A549 treated with CpdA at 1 μM for 4 hours (cell line): ENCODE data around the gene ANTKMT. TPM values are rescaled to one million over a fixed set of nuclear protein-coding genes. Genes with fewer than 3 reads are reported as not detected.

Experiments used
- total RNA-seq: library from RNA; stranded (reverse); fragments of 200-300 nt; extraction: Qiagen RNA extraction; gene quantifications from 5 replicates; pipeline ENCODE4 v1.2.3, GENCODE V29; 2022; ENCODE audit warnings: low read depth

Gene ANTKMT
- 25.8 to 60.1 TPM (median 55.1 TPM) in 5 replicates for total RNA-seq

DNA sequence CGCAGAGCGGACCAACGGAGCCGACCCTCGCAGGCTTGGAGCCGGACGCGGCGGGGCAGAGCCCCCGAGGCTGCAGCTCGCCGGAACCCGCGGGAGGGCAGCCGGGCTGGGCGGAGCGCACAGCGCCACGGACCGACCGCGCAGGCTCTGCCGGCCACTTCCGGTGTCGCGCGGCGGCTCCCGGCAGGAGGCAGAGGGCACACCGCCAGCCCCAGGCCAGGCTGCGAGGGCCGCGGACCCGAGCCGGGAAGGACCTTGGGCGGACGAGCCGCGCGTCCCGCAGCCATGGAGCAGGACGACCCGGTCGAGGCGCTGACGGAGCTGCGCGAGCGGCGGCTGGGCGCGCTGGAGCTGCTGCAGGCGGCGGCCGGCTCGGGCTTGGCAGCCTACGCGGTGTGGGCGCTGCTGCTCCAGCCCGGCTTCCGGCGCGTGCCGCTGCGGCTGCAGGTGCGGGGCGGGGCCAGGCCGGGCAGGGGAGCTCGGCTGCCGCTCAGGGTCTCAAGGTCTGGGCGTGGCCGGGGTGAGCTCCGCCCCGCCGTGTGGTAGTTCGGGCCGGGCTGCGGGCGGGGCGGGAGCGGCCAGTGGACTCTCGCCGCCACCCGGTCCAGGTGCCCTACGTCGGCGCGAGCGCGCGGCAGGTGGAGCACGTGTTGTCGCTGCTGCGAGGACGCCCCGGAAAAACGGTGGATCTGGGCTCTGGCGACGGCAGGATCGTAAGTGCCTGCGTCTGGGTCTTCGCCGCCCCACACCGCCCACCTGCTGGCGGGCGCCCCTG, at the start of gene ANTKMT:
TSS of gene ANTKMT (plus strand) at position 157 of the 775 bp plus-strand sequence. CDS start at position 286, 129 bp downstream.

GRCh38 chr16:674968-675883, 45.7 kb upstream of the ANTKMT start, which contains the start of gene RHBDL1:
Gene RHBDL1, plus strand, starts transcription at chr16:675671. Its CDS starts 120 bp downstream, at chr16:675791.

DNA sequence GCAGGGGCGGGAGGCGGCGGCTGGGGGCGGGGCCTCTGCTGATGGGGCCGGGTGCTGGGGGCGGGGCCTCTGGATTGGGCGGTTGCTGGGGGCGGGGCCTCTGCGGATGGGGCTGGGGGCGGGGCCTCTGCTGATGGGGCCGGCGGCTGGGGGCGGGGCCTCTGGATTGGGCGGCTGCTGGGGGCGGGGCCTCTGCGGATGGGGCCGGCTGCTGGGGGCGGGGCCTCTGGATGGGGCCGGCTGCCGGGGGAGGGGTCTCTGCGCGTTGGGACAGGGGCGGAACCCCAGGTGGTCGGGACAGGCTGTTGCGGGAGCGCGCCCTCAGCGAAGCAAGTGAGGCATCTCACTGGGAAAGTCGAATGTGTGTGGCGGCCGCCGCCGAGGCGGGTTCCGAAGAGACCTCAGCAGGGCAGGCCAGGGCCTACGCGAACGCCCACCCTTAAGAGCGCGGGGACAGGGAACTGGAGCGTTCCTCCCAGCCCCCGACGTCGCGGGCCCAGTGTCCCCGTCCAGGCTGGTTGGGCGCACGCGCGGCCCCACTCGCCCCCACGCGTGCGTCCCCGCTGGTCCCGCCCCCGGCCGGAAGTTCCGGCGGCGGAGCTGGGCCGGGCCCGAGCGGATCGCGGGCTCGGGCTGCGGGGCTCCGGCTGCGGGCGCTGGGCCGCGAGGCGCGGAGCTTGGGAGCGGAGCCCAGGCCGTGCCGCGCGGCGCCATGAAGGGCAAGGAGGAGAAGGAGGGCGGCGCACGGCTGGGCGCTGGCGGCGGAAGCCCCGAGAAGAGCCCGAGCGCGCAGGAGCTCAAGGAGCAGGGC, 40.9 kb upstream of the ANTKMT start, which contains the start of gene STUB1:
TSS of gene STUB1 (plus strand) at position 597 of the 811 bp plus-strand sequence. CDS start at position 713, 116 bp downstream.

DNA sequence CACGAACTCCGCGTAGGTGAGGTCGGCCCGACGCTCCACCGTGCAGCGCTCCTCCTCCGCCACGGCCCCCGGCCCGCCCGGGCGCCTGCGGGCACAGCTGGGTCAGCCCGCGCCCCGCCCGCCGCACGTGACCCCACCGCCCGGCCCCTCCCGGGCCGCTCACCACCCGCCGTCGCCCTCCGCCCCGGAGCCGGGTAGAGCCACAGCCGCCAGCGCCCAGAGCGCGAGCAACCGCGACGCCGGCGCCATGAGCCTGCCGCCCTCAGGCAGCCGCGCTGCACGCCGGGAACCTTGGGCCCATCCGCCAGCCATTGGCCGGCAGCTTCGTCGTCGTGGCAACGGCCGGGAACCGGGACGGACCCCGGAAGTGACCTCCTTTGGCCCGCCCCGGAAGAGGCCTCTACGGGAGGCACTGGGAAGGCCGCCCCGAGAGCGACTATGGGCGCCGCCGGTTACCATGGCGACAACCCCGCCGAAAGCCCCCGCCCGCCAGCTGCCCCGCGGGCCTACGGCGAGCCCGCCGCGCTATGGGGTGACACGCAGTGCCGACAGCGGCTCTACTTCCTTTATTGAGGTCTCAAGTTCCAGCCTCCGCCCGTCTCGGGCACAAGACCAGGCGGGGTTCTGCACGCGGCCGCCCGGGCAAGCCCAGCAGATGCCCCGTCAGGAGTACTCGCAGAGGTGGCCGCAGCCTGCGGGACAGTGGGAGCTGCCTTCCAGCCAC, 36.7 kb upstream of the ANTKMT start, which contains the start of gene JMJD8:
TSS of gene JMJD8 (minus strand) at position 264 of the 724 bp plus-strand sequence. CDS start at position 249, 15 bp downstream.

GRCh38 chr16:705431-706188, 15.3 kb upstream of the ANTKMT start, which contains the start of gene FBXL16:
Gene FBXL16, minus strand, starts transcription at chr16:705801. Its CDS starts 8,396 bp downstream, at chr16:697405.

GRCh38 chr16:714558-715476, 6.1 kb upstream of the ANTKMT start, which contains the start of gene METRN:
Gene METRN, plus strand, starts transcription at chr16:715118. Its CDS starts 172 bp downstream, at chr16:715290.

GRCh38 chr16:726438-727290, 5.7 kb downstream of the ANTKMT start, which contains the start of the genes CCDC78 and HAGHL:
Gene CCDC78, minus strand, starts transcription at chr16:726443. Its CDS starts 76 bp downstream, at chr16:726367.
Gene HAGHL, plus strand, starts transcription at chr16:727106. Its CDS starts 404 bp downstream, at chr16:727510.

GRCh38 chr16:740764-741505, 20.0 kb downstream of the ANTKMT start, which contains the start of gene CIAO3:
Gene CIAO3, minus strand, starts transcription at chr16:740997. Its CDS starts 12 bp downstream, at chr16:740985.

GRCh38 chr16:760545-761343, 39.8 kb downstream of the ANTKMT start, which contains the start of gene MSLN:
Gene MSLN, plus strand, starts transcription at chr16:760734. Its CDS starts 1,947 bp downstream, at chr16:762681.

Other genes starting within 250 kb of the ANTKMT start
- gene CAPN15, start 193.4 kb upstream of the ANTKMT start, total RNA-seq: 45.7 to 81.9 TPM (median 75.8 TPM) in 5 replicates
- 0.08 to 0.20 TPM (median 0.09 TPM) in 3 of 5 replicates, not detected in the others for gene PRR35, start 160.8 kb upstream of the ANTKMT start, total RNA-seq
- gene NHLRC4, start 154.1 kb upstream of the ANTKMT start, total RNA-seq: 0.12 to 0.23 TPM (median 0.21 TPM) in 5 replicates
- 28.6 to 41.6 TPM (median 36.3 TPM) in 5 replicates for gene PIGQ, start 151.2 kb upstream of the ANTKMT start, total RNA-seq
- 13.7 to 19.3 TPM (median 16.9 TPM) in 5 replicates for gene RAB40C, start 131.1 kb upstream of the ANTKMT start, total RNA-seq
- 0.13 to 0.23 TPM (median 0.16 TPM) in 4 of 5 replicates, not detected in the other for gene WFIKKN1, start 90.2 kb upstream of the ANTKMT start, total RNA-seq
- gene METTL26, start 84.8 kb upstream of the ANTKMT start, total RNA-seq: 70.5 to 143 TPM (median 129 TPM) in 5 replicates
- gene MCRIP2, start 79.3 kb upstream of the ANTKMT start, total RNA-seq: 18.7 to 43.8 TPM (median 40.3 TPM) in 5 replicates
- gene WDR90, start 71.8 kb upstream of the ANTKMT start, total RNA-seq: 16.8 to 31.5 TPM (median 24.8 TPM) in 5 replicates
- 66.4 to 97.4 TPM (median 83.6 TPM) in 5 replicates for gene RHOT2, start 53.0 kb upstream of the ANTKMT start, total RNA-seq
- gene RHBDL1, start 45.5 kb upstream of the ANTKMT start, total RNA-seq: 1.0 to 1.6 TPM (median 1.5 TPM) in 5 replicates
- gene STUB1, start 40.7 kb upstream of the ANTKMT start, total RNA-seq: 78.9 to 127 TPM (median 111 TPM) in 5 replicates
- 68.3 to 83.7 TPM (median 79.8 TPM) in 5 replicates for gene JMJD8, start 36.8 kb upstream of the ANTKMT start, total RNA-seq
- 4.9 to 7.4 TPM (median 6.3 TPM) in 5 replicates for gene WDR24, start 30.7 kb upstream of the ANTKMT start, total RNA-seq
- 1.8 to 3.2 TPM (median 2.6 TPM) in 5 replicates for gene FBXL16, start 15.3 kb upstream of the ANTKMT start, total RNA-seq
- gene METRN, start 6.0 kb upstream of the ANTKMT start, total RNA-seq: 64.1 to 206 TPM (median 188 TPM) in 5 replicates
- gene CCDC78, start 5.3 kb downstream of the ANTKMT start, total RNA-seq: 3.7 to 7.1 TPM (median 5.7 TPM) in 5 replicates
- gene HAGHL, start 6.0 kb downstream of the ANTKMT start, total RNA-seq: 13.4 to 18.6 TPM (median 16.8 TPM) in 5 replicates
- gene CIAO3, start 19.9 kb downstream of the ANTKMT start, total RNA-seq: 16.7 to 26.8 TPM (median 22.7 TPM) in 5 replicates
- 1.4 to 3.1 TPM (median 2.8 TPM) in 5 replicates for gene MSLN, start 39.6 kb downstream of the ANTKMT start, total RNA-seq
- 31.5 to 55.5 TPM (median 49.7 TPM) in 5 replicates for gene RPUSD1, start 67.2 kb downstream of the ANTKMT start, total RNA-seq
- gene CHTF18, start 67.5 kb downstream of the ANTKMT start, total RNA-seq: 15.2 to 30.0 TPM (median 23.2 TPM) in 5 replicates
- gene GNG13, start 79.6 kb downstream of the ANTKMT start, total RNA-seq: not detected in 5 replicates
- 8.6 to 11.9 TPM (median 9.0 TPM) in 5 replicates for gene LMF1, start 249.8 kb downstream of the ANTKMT start, total RNA-seq